PC-9 (cell line): Measurements from ENCODE around the gene SHISA9.

Experiments
- EZH2 ChIP-seq: fragments of 200-600 bp; sonication (generic); IDR thresholded peaks from 2 replicates; pipeline ENCODE4 v1.8.0; 2017; ENCODE audit warnings: antibody characterized with exemption, low read depth
- TF ChIP-seq, protein P1 (sequence below): fragments of 200-600 bp; sonication (generic); conservative IDR thresholded peaks from 2 replicates; pipeline ENCODE4 v1.6.1; 2017; ENCODE audit warnings: mixed run types, antibody characterized with exemption, mild to moderate bottlenecking, moderate library complexity

DNA sequence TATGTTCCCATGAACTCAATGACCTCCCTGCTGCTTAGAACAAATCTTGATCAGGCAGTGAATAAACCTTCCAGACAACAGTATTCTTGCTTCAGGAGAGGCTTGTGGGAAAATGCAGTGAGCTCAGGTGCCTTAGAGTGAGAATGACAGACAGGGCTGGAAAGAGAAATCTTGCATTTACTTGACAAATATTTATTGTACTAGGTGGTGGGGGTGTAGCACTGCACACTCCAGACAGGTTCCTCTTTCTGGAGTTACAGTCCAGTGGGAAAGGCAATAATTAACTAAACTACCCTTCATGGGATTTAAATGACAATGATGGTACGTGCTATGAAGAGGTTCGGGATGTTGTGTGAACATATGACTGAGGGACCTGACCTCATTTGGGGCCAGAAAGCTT is 182.9 kb downstream of the SHISA9 start:
- TF ChIP-seq, protein P1, sequence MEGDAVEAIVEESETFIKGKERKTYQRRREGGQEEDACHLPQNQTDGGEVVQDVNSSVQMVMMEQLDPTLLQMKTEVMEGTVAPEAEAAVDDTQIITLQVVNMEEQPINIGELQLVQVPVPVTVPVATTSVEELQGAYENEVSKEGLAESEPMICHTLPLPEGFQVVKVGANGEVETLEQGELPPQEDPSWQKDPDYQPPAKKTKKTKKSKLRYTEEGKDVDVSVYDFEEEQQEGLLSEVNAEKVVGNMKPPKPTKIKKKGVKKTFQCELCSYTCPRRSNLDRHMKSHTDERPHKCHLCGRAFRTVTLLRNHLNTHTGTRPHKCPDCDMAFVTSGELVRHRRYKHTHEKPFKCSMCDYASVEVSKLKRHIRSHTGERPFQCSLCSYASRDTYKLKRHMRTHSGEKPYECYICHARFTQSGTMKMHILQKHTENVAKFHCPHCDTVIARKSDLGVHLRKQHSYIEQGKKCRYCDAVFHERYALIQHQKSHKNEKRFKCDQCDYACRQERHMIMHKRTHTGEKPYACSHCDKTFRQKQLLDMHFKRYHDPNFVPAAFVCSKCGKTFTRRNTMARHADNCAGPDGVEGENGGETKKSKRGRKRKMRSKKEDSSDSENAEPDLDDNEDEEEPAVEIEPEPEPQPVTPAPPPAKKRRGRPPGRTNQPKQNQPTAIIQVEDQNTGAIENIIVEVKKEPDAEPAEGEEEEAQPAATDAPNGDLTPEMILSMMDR = no peak
- no peak for TF ChIP-seq EZH2
